ENCODE measurements around the gene DFFB.

DFFB gene

DNA sequence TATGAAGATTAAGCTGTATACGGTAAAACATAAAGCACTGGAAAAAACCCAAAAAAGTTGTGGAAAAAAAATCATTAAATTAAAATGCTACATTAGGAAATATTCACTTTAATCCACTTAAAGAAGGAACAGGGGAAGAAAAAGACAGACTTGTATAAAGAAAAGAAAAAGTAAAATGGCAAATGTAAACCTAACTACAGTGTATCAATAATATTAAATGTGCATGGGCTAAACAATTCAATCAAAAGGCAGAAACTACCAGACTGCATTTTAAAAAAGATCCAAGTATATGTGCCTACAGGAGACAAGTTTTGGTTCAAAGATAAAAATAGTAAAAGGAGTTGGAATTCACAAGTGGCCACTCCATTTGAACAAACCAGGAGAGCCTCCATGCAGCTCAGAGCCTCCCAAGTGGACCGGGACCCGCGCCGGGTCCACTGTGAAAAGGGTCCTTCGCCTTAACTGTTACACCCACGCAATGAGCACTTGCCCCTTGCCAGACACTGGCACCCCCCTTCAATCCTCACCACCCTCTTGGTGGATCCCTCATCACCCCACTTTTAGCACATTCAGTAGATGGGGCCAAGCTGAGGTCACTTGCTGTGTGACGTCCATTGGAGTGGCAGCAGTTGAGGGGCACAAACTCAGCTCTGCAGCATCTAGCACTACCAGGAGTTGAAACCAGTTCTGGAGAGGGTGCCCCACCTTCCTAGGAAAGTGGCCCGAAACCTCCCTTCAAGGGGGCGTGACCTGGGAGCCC, 41.9 kb downstream of the DFFB start:
- DNase-seq: no peak

GRCh38 chr1:3899754-3900149, 42.5 kb downstream of the DFFB start:
- peak; percentile 38 for DNase-seq

DNA sequence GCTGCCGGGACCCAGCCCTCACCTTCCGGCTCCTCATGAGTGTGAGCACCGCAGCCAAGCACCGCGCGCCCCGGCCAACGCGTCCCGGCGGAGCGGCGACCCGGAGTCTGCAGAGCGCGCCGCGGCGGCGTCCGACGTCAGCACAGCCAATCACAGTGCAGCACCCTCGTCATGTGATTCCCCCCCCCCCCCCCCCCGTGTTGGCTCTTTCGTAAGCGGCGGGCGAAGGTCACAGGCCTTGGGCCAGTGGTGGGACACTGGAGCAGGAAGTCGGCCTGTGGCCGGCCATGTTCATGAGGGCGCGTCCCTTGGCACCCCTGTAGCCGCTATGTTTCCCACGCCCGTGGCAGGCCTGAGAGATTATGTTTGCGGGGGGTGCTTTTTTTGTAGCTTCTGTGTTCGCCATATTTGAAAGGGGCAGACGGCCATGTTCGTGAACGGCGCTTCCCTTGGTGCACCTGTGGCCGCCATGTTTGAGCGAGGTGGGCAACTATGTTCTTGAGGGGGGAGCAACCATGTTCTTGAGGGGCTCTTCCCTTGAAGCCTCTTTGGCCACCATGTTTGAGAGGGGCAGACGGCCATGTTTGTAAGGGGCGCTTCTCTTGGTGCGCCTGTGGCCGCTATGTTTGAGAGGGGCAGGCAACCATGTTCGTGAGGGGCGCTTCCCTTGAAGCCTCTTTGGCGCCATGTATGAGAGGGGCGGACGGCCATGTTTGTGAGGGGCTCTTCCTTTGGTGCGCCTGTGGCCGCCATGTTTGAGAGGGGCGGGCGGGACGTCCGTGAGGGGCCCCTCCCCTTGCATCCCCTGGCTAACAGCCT, 43.1 kb downstream of the DFFB start, which contains the start of gene C1orf174:
Gene C1orf174, minus strand, starts transcription at position 123 of the 819 bp plus-strand sequence. Its CDS starts 86 bp downstream, at position 37.
- DNase-seq: peak; percentile 100

DNA sequence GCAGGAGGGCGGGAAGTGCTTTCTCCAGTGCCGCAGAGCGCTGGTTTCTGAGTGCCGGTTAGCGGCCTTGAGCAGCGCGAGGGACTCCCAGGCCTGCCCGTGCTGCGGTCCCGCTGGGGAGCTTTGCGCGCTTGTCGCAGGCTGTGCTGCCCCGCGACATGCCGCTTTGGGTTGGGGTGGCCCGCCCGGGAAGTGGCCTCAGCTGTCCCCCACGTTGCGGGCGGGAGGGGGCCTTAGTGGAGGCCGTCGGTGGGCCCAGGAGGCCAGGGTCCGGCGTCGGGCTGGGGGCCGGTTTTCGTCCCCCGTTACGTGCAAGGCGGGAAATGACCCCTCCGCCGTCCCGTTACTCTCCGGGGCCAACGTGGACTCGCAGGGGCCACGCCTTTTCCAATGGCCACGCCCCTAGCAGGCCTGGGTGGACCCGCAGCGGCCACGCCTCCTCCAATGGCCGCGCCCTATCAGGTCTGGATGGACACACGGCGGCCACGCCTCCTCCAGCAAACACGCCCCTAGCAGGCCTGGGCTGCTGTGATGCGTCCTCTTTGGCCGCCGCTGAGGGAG, 43.8 kb downstream of the DFFB start:
- peak; percentile 29 for DNase-seq

- no peak for DNase-seq
Observed at GRCh38 chr1:3902111-3902511, 44.8 kb downstream of the DFFB start.

- DNase-seq: peak; percentile 34
Observed at GRCh38 chr1:3902571-3903091, 45.4 kb downstream of the DFFB start.

DNA sequence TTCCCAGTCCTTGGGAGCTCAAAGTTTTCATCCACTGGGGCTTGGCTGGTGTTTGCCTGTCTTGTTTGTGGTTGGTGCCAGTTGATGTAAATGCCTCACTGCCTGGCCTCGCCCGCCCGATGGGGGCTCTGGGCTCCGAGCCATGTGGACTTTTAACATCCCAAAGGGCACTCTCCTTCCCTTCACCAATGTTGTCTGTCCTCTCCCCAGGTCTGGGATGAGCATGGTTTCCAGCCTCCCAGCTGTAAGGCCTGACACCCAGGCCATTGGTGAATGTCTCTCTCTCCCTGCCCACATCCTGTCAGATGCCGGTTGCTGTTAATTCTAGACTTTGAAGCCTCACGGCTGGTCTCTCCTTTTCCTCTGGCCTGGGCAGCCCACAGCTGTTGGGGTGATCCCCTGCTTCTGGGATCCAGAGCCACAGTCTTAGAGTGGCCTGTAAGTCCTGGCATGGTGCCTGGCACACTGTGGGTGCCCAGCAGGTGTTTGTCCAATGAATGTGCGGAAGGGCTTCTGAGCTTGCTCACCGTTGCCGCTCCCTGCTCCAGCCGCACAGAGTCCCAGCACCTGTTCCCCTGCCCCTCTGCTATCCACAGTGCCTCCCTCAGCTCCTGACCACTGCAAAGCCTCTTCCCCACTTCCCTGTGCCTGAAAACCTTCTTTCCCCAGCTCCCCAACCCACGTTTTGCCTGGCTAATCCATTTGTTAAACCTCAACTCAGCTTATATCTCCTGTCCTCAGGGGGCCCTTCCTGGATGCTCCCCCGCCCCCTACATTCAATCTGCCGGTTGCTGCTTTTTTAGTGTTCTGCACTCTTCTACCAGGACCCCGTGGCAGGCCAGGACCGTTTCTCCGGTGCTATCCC, 46.1 kb downstream of the DFFB start:
- peak; percentile 58 for DNase-seq

DNA sequence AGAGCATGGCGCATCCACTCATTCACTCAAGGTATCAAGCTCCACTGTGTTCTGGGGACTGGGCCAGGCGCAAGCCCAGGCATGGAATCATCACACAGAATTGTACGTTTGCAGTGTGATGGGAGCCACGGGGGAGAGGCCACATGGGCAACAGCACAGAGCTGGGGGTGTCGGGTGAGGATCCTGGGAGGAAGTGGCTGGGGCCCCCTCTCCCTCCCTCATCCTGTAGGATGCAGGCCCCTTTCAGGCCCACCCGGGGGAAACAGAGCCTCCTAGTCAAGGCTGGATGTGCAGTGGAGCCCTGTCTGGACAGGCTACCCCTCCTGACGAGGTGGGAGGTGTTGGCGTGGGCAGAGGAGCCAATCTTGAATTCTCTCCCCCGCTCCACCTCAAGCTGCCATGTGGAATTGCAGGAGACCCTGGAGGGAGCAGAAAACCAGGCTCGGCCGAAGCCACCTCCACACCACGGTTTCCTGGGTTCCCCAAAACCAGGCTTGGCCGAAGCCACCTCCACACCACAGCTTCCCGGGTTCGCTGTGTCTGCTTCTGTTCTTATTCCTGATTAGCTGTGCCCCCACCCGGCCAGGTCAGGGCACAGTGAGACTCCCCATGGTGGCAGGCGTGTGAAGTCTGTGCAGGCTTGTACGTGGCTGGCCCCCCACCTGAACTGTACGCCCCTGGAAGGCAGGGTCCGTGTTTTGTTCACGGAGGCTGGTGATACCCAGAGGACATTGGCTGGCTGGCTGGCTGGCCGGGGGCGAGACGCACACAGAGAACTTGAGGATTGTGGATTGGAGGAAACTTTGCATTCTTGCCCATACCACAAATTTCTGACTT, 46.9 kb downstream of the DFFB start:
- peak; percentile 2 for DNase-seq

GRCh38 chr1:3904843-3905185, 47.5 kb downstream of the DFFB start:
- DNase-seq: no peak

GRCh38 chr1:3905266-3905952, 48.1 kb downstream of the DFFB start:
- no peak for DNase-seq

- DNase-seq: no peak
Observed at GRCh38 chr1:3905953-3906671, 48.8 kb downstream of the DFFB start.

GRCh38 chr1:3906672-3907020, 49.4 kb downstream of the DFFB start:
- no peak for DNase-seq

DNA sequence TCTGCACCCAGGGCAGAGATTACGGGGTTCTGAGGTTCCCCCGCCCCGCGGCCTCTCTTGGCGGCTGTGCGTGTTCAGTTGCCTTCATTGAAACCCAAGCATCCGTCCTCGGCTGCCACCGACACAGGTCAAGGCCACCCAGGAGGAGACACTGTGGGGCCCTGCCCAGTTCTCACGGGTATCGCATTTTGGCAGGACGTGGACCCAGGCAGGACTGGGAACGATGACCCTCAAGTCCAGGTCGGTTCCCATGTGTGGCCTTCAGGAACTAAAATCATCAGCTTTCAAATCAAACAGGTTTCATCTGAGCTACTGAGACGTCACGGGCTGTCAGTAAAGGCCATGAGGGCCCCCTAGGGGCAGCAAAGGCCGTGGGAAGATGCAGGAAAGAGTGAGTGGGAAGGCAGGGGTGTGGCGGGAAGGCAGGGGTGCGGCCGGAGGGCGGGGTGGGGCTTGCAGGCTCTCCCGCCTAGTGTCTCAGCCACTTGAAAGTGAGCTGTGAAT, 49.8 kb downstream of the DFFB start:
- DNase-seq: no peak

GRCh38 chr1:3907621-3908165, 50.4 kb downstream of the DFFB start:
- DNase-seq: no peak

GRCh38 chr1:3908886-3909517, 51.7 kb downstream of the DFFB start:
- no peak for DNase-seq

DNA sequence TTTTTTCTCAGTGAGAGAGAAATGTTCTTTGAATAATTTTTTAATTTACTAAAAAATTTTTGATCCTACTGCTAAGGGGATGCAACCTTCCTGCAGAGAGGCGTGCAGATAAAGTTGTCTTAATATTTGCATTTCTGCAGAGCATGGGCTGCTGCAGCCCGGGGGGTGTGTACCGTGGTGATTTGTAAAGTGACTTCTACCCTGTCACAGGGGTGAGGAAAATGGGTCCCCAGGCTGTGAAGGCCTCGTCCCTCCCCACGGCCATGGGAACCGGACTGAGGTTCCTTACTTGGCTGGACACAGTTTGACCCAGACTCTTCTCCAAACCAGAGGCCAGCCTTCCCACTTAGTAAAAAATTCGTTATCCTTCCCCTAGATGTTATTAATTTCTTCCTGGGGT, 52.3 kb downstream of the DFFB start:
- DNase-seq: no peak

DNA sequence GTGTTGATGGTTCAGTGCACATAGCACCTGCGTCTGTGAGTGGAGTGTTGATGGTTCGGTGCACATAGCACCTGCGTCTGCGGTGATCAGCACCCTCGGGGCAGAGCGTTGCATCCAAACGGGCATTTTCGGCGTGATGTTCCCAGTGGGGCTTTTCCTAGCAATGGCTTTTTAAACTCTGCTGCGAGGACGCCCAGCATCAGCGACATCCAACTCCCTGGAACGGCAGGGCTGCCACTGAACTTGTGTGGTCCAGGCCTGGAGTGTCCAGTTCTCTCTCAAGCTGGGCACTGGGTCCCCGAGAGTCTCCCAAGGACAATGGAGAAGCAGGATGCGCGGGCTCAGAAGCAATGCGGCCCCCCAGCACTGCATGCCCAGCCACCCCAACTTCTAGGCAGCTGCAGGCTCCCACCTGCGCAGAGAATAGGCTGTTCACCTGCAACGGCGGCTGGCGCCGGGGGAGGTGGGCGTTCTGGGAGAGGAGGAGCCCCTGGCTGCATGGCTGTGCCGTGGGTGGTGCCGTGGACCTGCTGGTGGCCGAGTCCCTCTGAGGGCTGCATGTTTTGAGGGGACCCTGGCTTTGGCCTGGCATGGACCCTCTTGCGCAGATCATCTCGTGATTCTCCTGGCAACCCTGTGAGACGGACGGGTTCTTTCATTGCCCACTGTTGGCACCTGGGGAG, 52.9 kb downstream of the DFFB start:
- DNase-seq: peak; percentile 71
